Lower leg skin (tissue), 3 donors: ENCODE data around the gene ADAD2.

Experiments
- POLR2A ChIP-seq, 2 donors: fragments of 450-650 bp; IDR thresholded peaks; one replicate each; pipeline ENCODE4 v1.6.1; 2016 to 2017; ENCODE audit warnings: antibody characterized with exemption in 2 of 2, mild to moderate bottlenecking in 1 of 2, moderate library complexity in 1 of 2
- TF ChIP-seq, protein P1 (sequence below), 3 donors: fragments of 450-650 bp; IDR thresholded peaks; one replicate each; pipeline ENCODE4 v1.5.1; 2016; ENCODE audit warnings: antibody characterized with exemption in 3 of 3, mild to moderate bottlenecking in 3 of 3, moderate library complexity in 2 of 3

DNA sequence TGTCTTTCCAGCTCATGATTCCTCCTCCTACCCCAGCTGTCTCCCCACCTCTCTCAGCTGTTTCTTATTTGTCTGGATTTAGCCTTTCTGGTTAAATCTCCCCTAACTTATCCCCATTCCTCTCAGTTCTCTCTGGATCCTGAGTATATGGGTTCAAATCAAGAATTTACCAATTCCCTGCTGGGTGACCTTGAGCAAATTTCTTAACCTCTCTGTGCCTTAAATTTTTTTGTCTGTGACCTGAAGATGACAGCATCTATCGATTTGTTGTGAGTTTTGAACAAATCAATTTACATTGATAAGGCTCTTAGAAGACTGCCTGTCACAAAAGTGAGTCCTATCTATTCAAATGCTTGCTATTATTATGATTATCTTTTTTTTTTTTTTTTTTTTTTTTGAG, 50.8 kb downstream of the ADAD2 start:
- TF ChIP-seq, protein P1, sequence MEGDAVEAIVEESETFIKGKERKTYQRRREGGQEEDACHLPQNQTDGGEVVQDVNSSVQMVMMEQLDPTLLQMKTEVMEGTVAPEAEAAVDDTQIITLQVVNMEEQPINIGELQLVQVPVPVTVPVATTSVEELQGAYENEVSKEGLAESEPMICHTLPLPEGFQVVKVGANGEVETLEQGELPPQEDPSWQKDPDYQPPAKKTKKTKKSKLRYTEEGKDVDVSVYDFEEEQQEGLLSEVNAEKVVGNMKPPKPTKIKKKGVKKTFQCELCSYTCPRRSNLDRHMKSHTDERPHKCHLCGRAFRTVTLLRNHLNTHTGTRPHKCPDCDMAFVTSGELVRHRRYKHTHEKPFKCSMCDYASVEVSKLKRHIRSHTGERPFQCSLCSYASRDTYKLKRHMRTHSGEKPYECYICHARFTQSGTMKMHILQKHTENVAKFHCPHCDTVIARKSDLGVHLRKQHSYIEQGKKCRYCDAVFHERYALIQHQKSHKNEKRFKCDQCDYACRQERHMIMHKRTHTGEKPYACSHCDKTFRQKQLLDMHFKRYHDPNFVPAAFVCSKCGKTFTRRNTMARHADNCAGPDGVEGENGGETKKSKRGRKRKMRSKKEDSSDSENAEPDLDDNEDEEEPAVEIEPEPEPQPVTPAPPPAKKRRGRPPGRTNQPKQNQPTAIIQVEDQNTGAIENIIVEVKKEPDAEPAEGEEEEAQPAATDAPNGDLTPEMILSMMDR (IDR thresholded peaks at IDR 0.05) = no peak
- TF ChIP-seq POLR2A (IDR thresholded peaks at IDR 0.05) = no peak
